Adrenal gland (tissue), 12 donors: ENCODE measurements around the gene GPR101. TPM values are rescaled to one million over a fixed set of nuclear protein-coding genes. Genes with fewer than 3 reads are reported as not detected.

ENCODE experiments used
- DNase-seq, 7 donors: peaks; one replicate each; pipeline ENCODE4 v3.0.0-alpha.2; 2019 to 2020
- H3K27ac ChIP-seq, 5 donors: fragments of 200-600 bp; sonication (generic) in 4 of 5; 1 replicate in 3 of 5; 2 replicates in 2 of 5; pipeline versions ENCODE4 v1.5.1 to v1.8.0; 2016 to 2020; ENCODE audit warnings: mild to moderate bottlenecking in 1 of 5
- H3K27me3 ChIP-seq: fragments of 200-600 bp; 2 replicates; pipeline ENCODE4 v1.8.0; 2021
- H3K36me3 ChIP-seq, 2 donors: fragments of 200-600 bp; replicated peaks in 1 of 2; 1 replicate in 1 of 2; 2 replicates in 1 of 2; pipeline versions ENCODE4 v1.5.1 to v1.8.0; 2018 to 2022
- H3K4me1 ChIP-seq, 2 donors: fragments of 200-600 bp; replicated peaks in 1 of 2; 1 replicate in 1 of 2; 2 replicates in 1 of 2; pipeline versions ENCODE4 v1.5.1 to v1.8.0; 2018 to 2021
- H3K4me3 ChIP-seq, 4 donors: fragments of 200-600 bp; sonication (generic) in 3 of 4; one replicate each; pipeline ENCODE4 v1.5.1; 2016 to 2018
- H3K9me3 ChIP-seq, 3 donors: fragments of 200-600 bp; sonication (generic) in 1 of 3; replicated peaks in 1 of 3; 1 replicate in 2 of 3; 2 replicates in 1 of 3; pipeline versions ENCODE4 v1.5.1 to v1.8.0; 2016 to 2021
- CTCF ChIP-seq, 6 experiments: fragments of 450-650 bp in 4 of 6; fragments of 200-600 bp in 2 of 6; sonication (generic) in 1 of 6; IDR thresholded peaks; 1 replicate in 5 of 6; 2 replicates in 1 of 6; pipeline versions ENCODE4 v1.5.1 to v1.8.0; 2016 to 2021; ENCODE audit warnings: antibody characterized with exemption in 6 of 6, mild to moderate bottlenecking in 2 of 6, moderate library complexity in 1 of 6
- POLR2A ChIP-seq, 2 donors: fragments of 450-650 bp; IDR thresholded peaks; one replicate each; pipeline ENCODE4 v1.6.1; 2017; ENCODE audit warnings: antibody characterized with exemption in 2 of 2, mild to moderate bottlenecking in 2 of 2, moderate library complexity in 1 of 2
- WGBS, 4 donors: extraction: QIAGEN DNeasy Blood & Tissue Kit in 2 of 4; methylation state at CpG; one replicate each; pipeline versions ENCODE4 v1.1.5 to v1.1.7; 2013 to 2017; 5-methylcytosine and 5-hydroxymethylcytosine counted together
- intact Hi-C, 2 donors: fragments of 100-400 bp; cut with DNase I; formaldehyde crosslinking; loops; one replicate each; pipeline versions ENCODE4 v1.14.1 to v1.15.0; 2022 to 2023
- polyA plus RNA-seq, 3 donors: library from polyadenylated mRNA; stranded (reverse); fragments of 200-250 nt in 2 of 3; fragments of 350-450 nt in 1 of 3; fragmentation: Illumina TruSeq in 1 of 3; extraction: RNeasy Lipid Tissue Mini Kit (QIAGEN cat#74804) in 1 of 3; gene quantifications; one replicate each; pipeline ENCODE4 v1.2.3, GENCODE V29; 2013 to 2014
- total RNA-seq, 9 donors: library from RNA; depleted of rRNA in 4 of 9; stranded (reverse); fragments of >200 nt in 4 of 9; fragments of 120-200 nt in 1 of 9; fragmentation: NEBNext Ultra II Directional in 1 of 9; extraction: Animal tissue kit (Norgen Biotek cat#: 25700) in 1 of 9; gene quantifications; one replicate each; pipeline versions ENCODE4 v1.1.0 to v1.2.4, GENCODE V29; 2013 to 2023
- donor health status: healthy with polysubstance abuse.
- donor health status: Bipolar disorder and iron deficiency.
- donor health status: DM: yes; HTN: yes; CAD: no.
- donor health status: DM: no; HTN: no; CAD: no.
- donor health status: DM: no; HTN: no; CAD: no.
- donor health status: DM: yes; HTN: yes; CAD: no.

The GPR101 gene
- total and polyA plus RNA-seq, 12 donors, result not detected

DNA sequence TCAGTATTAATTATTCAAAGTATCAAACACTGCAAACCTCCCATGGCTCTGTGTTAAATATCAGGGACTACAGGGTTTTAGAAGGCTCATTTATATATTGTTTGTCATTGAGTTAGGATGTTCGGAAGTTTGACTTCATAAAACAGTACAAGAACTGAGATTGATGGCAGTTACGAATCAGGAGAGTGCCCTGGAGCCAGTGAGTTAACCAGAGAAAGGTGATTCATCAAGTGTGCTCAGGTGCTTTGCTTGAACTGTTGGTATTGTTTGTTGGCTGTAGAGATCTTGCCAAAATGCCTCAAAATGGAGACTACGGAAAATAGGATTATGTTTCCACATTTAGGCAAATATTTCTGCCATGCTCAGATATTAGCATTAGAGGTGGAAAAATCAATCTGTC lies 7.5 kb upstream of the GPR101 start:
- H3K36me3 ChIP-seq, result no peaks in the 10 kb centered on the region
- TF ChIP-seq CTCF (IDR thresholded peaks at IDR 0.05) (no peak), POLR2A (IDR thresholded peaks at IDR 0.05) (no peak)
- DNase-seq, result no peak
- no peaks in the 10 kb centered on the region for H3K4me1 ChIP-seq
- H3K4me3 ChIP-seq, result no peak overlapping the region
- intact Hi-C loops, result no loop called here
- H3K27ac ChIP-seq, result no peak overlapping the region
- no peaks in the 10 kb centered on the region for H3K9me3 ChIP-seq
- 50 to 61% (median 61%) methylated on average over 3 of the region's 3 CpGs for WGBS, 4 donors
- peaks cover 15% of the 10 kb centered on the region for H3K27me3 ChIP-seq

GRCh38 chrX:137040113-137040794 lies 6.5 kb upstream of the GPR101 start:
- Histone ChIP-seq H3K9me3 (no peaks in the 10 kb centered on the region), H3K27me3 (peaks cover 13% of the 10 kb centered on the region), H3K27ac (no peak overlapping the region), H3K4me3 (no peak overlapping the region), H3K36me3 (no peaks in the 10 kb centered on the region), H3K4me1 (no peaks in the 10 kb centered on the region)
- TF ChIP-seq CTCF (IDR thresholded peaks at IDR 0.05), result no peak
- TF ChIP-seq POLR2A (IDR thresholded peaks at IDR 0.05), result no peak
- WGBS, 4 donors, result 70 to 84% (median 78%) methylated on average over 14 of the region's 14 CpGs
- no peak for DNase-seq
- intact Hi-C loops, result no loop called here

GRCh38 chrX:137034508-137034872 lies 695 bp upstream of the GPR101 start:
- Histone ChIP-seq H3K4me1 (no peaks in the 10 kb centered on the region), H3K27me3 (peaks cover 46% of the 10 kb centered on the region), H3K9me3 (no peaks in the 10 kb centered on the region), H3K4me3 (no peak overlapping the region), H3K36me3 (no peaks in the 10 kb centered on the region), H3K27ac (no peak overlapping the region)
- intact Hi-C loops, result no loop called here
- 6 to 36% (median 16%) methylated on average over 3 of the region's 3 CpGs for WGBS, 4 donors
- no peak for TF ChIP-seq CTCF (IDR thresholded peaks at IDR 0.05)
- TF ChIP-seq POLR2A (IDR thresholded peaks at IDR 0.05), result no peak
- DNase-seq, result no peak

DNA sequence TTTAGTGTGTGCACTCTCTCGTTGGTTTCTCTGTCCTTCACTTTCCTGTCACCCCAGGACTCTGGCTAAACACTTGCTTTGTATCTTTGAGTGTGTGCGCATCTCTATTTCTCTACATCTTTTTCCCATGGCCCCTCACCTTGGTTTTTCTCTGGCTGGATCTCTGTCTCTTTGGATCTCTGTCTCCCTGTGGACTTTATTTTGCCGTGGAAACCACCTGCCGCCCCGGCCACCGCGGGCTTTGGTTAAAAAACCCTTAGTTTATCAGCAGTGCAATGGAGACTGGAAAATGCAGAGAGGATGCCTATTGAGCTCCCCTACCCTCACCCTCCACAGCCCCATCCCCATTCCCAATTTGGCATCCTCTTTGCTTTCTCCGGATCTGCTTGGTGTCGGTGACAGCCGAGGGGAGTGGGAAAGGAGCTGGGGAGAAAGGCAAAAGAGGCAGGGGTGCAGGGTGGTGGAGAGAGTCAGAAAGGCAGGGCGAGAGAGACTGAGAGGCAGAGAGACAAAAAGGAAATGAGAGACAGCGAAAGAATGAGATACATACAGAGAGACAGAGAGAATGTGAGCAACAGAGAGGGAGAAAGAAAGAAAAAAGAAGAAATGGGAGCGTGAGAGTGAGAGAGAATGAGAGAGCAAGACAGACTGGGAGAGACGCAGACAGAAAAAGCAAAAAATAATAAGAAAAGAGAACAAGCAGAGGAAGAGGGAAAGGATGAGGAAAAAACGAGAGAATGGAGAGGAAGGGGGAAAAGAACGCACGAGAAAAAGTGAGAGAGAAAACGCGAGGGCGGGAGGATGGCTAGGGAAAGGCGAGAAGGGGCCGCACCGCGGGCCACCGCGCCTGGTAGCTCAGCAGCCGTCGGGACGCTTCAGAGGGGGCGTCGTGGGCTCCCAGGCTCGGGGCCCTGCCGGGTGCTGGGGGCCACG lies 688 bp downstream of the GPR101 start:
- H3K36me3 ChIP-seq, result no peaks in the 10 kb centered on the region
- 5 to 42% (median 22%) methylated on average over 28 to 34 of the region's 34 CpGs for WGBS, 4 donors
- TF ChIP-seq POLR2A (IDR thresholded peaks at IDR 0.05), result no peak
- H3K27me3 ChIP-seq, result peaks cover 46% of the 10 kb centered on the region
- H3K4me1 ChIP-seq, result no peaks in the 10 kb centered on the region
- no peaks in the 10 kb centered on the region for H3K9me3 ChIP-seq
- intact Hi-C loops, result no loop called here
- no peak overlapping the region for H3K4me3 ChIP-seq
- DNase-seq, result no peak
- H3K27ac ChIP-seq, result no peak overlapping the region
